Cerebellar cortex (tissue), 1 donor: ENCODE data around the gene CPA3.

Experiments used
- DNase-seq: peaks from one replicate; pipeline ENCODE4 v3.0.0-alpha.2; 2015; ENCODE audit warnings: low spot score

Gene CPA3

GRCh38 chr3:148857316-148857715 is 7.8 kb upstream of the CPA3 start:
- DNase-seq: peak; percentile 88

- peak; percentile 56 for DNase-seq
Observed at GRCh38 chr3:148861277-148861869, 3.7 kb upstream of the CPA3 start.

- no peak for DNase-seq
Observed at GRCh38 chr3:148863297-148863696, 1.8 kb upstream of the CPA3 start.

GRCh38 chr3:148863814-148864213 is 1.3 kb upstream of the CPA3 start:
- DNase-seq: no peak

- DNase-seq: no peak
Observed at GRCh38 chr3:148866261-148866660, 1.2 kb downstream of the CPA3 start.

GRCh38 chr3:148873270-148873927 is 8.3 kb downstream of the CPA3 start:
- DNase-seq: no peak

GRCh38 chr3:148873977-148874376 is 8.9 kb downstream of the CPA3 start:
- no peak for DNase-seq

GRCh38 chr3:148878095-148878494 is 13.0 kb downstream of the CPA3 start:
- DNase-seq: no peak

- DNase-seq: no peak
Observed at GRCh38 chr3:148879256-148879655, 14.2 kb downstream of the CPA3 start.

GRCh38 chr3:148880681-148881080 is 15.6 kb downstream of the CPA3 start:
- peak; percentile 25 for DNase-seq

GRCh38 chr3:148881286-148881685 is 16.2 kb downstream of the CPA3 start:
- DNase-seq: no peak

GRCh38 chr3:148882288-148882687 is 17.2 kb downstream of the CPA3 start:
- DNase-seq: peak; percentile 96

- peak; percentile 16 for DNase-seq
Observed at GRCh38 chr3:148883163-148883562, 18.1 kb downstream of the CPA3 start.

- no peak for DNase-seq
Observed at GRCh38 chr3:148884261-148884660, 19.2 kb downstream of the CPA3 start.

GRCh38 chr3:148889828-148890227 is 24.7 kb downstream of the CPA3 start:
- no peak for DNase-seq

- DNase-seq: no peak
Observed at GRCh38 chr3:148896062-148896461, 31.0 kb downstream of the CPA3 start.

GRCh38 chr3:148901987-148902791 is 37.1 kb downstream of the CPA3 start:
- DNase-seq: no peak

GRCh38 chr3:148903022-148903442 is 37.9 kb downstream of the CPA3 start:
- no peak for DNase-seq

GRCh38 chr3:148903941-148904340 is 38.8 kb downstream of the CPA3 start:
- no peak for DNase-seq

- DNase-seq: no peak
Observed at GRCh38 chr3:148906667-148907066, 41.6 kb downstream of the CPA3 start.

GRCh38 chr3:148911173-148911572 is 46.1 kb downstream of the CPA3 start:
- no peak for DNase-seq

- DNase-seq: no peak
Observed at GRCh38 chr3:148911592-148911991, 46.5 kb downstream of the CPA3 start.
